Spleen (tissue), 7 donors: ENCODE measurements around the gene DNAJC8.

Source experiments
- POLR2A ChIP-seq, 3 donors: fragments of 450-650 bp; IDR thresholded peaks; one replicate each; pipeline ENCODE4 v1.5.1; 2017; ENCODE audit warnings: antibody characterized with exemption in 3 of 3, mild to moderate bottlenecking in 1 of 3
- POLR2AphosphoS5 ChIP-seq, 3 donors: sonication (generic); formaldehyde crosslinking; IDR thresholded peaks; one replicate each; pipeline ENCODE4 v1.5.1; 2017; ENCODE audit warnings: antibody characterized with exemption in 3 of 3
- TF ChIP-seq, protein P1 (sequence below), 11 experiments: fragments of 200-600 bp in 7 of 11; fragments of 450-650 bp in 4 of 11; sonication (generic) in 4 of 11; IDR thresholded peaks in 8 of 11; conservative IDR thresholded peaks in 3 of 11; 1 replicate in 7 of 11; 2 replicates in 4 of 11; pipeline versions ENCODE4 v1.4.0 to v1.8.0; 2016 to 2021; ENCODE audit warnings: antibody characterized with exemption in 11 of 11, inconsistent platforms in 4 of 11, mild to moderate bottlenecking in 1 of 11
- donor health status: DM: no; HTN: no; CAD: no; lungs with moderate emphysema.
- donor health status: DM: no; HTN: no; CAD: no.
- donor health status: DM: no; HTN: no; CAD: no.

DNA sequence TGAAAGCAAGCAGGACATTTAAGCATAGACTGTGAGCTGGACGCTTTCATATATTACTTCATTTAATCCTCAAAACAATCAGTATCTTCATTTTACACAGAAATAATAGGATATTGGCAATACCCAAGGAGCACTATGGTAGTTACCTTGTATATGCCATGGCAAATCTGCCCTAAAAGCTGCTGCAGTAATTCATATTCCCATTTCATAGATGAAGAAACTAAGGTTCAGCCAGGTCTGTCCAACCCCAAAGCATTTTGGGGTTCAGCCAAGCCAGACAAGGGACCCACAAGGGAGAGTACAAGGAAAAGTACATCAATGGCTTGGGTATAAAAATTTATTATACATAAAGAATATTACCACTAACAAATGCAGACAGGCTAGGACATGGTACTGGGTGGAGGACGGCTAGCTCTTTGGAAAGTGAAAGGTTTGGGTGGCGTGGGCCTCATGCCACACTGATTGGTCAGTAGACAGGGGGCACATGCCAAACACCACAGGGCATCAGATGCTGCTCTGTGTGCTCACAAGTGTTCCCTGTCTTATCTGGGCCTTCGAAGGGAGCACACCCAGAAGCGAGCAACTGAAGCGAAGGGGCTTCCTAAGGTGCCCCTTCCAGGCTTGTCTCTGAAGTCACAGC, 32.5 kb downstream of the DNAJC8 start:
- TF ChIP-seq, protein P1, sequence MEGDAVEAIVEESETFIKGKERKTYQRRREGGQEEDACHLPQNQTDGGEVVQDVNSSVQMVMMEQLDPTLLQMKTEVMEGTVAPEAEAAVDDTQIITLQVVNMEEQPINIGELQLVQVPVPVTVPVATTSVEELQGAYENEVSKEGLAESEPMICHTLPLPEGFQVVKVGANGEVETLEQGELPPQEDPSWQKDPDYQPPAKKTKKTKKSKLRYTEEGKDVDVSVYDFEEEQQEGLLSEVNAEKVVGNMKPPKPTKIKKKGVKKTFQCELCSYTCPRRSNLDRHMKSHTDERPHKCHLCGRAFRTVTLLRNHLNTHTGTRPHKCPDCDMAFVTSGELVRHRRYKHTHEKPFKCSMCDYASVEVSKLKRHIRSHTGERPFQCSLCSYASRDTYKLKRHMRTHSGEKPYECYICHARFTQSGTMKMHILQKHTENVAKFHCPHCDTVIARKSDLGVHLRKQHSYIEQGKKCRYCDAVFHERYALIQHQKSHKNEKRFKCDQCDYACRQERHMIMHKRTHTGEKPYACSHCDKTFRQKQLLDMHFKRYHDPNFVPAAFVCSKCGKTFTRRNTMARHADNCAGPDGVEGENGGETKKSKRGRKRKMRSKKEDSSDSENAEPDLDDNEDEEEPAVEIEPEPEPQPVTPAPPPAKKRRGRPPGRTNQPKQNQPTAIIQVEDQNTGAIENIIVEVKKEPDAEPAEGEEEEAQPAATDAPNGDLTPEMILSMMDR (IDR thresholded peaks at IDR 0.05 in 8 of 11, conservative IDR thresholded peaks at IDR 0.05 in 3 of 11) = no peak
- TF ChIP-seq POLR2AphosphoS5 (IDR thresholded peaks at IDR 0.05) = no peak
- TF ChIP-seq POLR2A (IDR thresholded peaks at IDR 0.05) = no peak
